Measurements from ENCODE around the gene ALK. TPM values are rescaled to one million over a fixed set of nuclear protein-coding genes. Genes with fewer than 3 reads are reported as not detected.

Gene ALK
- polyA plus RNA-seq, 2 of the 4 experiments (the other 2 are of a cell fraction), result not detected

- H3K4me2 ChIP-seq, result no peak overlapping the region
- H3K9me3 ChIP-seq, result no peaks in the 10 kb centered on the region
- FAIRE-seq (no peak), DNase-seq (ENCODE audit: low read depth in 1 of 2, low spot score in 1 of 2) (no peak), ATAC-seq (no peak)
- ChIA-PET CTCF (interaction anchor here (1.1 kb wide), 1 partner anchor 31 kb away, joined by 5 read pairs; no protein-coding TSS in a partner anchor), POLR2A (no interaction called here)
- WGBS (ENCODE audit: missing lambda C conversion rate), result 47% methylated on average over 3 of the region's 3 CpGs
- peaks cover 13% of the 10 kb centered on the region; the same call in 2 of the 3 replicates for H3K4me1 ChIP-seq
- TF ChIP-seq REST (IDR thresholded peaks at IDR 0.05), result no peak
- no peak for TF ChIP-seq ZC3H11A (IDR thresholded peaks at IDR 0.05)
- TF ChIP-seq RARB (CRISPR knock-in tag; IDR thresholded peaks at IDR 0.05), result no peak
- TF ChIP-seq FOSB (CRISPR knock-in tag; IDR thresholded peaks at IDR 0.05), result no peak
- TF ChIP-seq RAD21 (conservative IDR thresholded peaks at IDR 0.05 in 1 of 2, IDR thresholded peaks at IDR 0.05 in 1 of 2), result no peak
- no peak for TF ChIP-seq NFE2L2 (conservative IDR thresholded peaks at IDR 0.05; ENCODE audit: low read length)
- no peak for TF ChIP-seq NPAS2 (CRISPR knock-in tag; IDR thresholded peaks at IDR 0.05; ENCODE audit: borderline replicate concordance)
- no peak for TF ChIP-seq ZSCAN20 (CRISPR knock-in tag; IDR thresholded peaks at IDR 0.05)
- no peak for TF ChIP-seq KDM5A (IDR thresholded peaks at IDR 0.05)
- TF ChIP-seq BCL3 (IDR thresholded peaks at IDR 0.05), result no peak
- TF ChIP-seq SREBF2 (IDR thresholded peaks at IDR 0.05), result no peak
- TF ChIP-seq RFX5 (IDR thresholded peaks at IDR 0.05), result no peak
- no peak for TF ChIP-seq ZNF302 (CRISPR knock-in tag; IDR thresholded peaks at IDR 0.05)
- no peak for TF ChIP-seq HOXB13 (CRISPR knock-in tag; IDR thresholded peaks at IDR 0.05; ENCODE audit: low read depth)
- TF ChIP-seq RNF2 (IDR thresholded peaks at IDR 0.05; ENCODE audit: borderline replicate concordance, low read depth), result no peak
- TF ChIP-seq MAZ (IDR thresholded peaks at IDR 0.05; ENCODE audit: borderline replicate concordance, low read depth, low read length), result no peak
- TF ChIP-seq GATA3 (IDR thresholded peaks at IDR 0.05; ENCODE audit: borderline replicate concordance), result no peak
- no peak for TF ChIP-seq SMC3 (IDR thresholded peaks at IDR 0.05)
- no peak overlapping the region for H3K27ac ChIP-seq
- no peak overlapping the region for H3K4me3 ChIP-seq
Observed at GRCh38 chr2:29519338-29519925, 402.0 kb downstream of the ALK start.

- no peak for FAIRE-seq
- no peak for ATAC-seq
- CTCF ChIA-PET, result interaction anchor here (1.0 to 1.1 kb wide), 2 partner anchors 12 to 31 kb away, joined by 3 to 5 read pairs; no protein-coding TSS in a partner anchor
- POLR2A ChIA-PET, result no interaction called here
- Histone ChIP-seq H3K9me3 (no peaks in the 10 kb centered on the region), H3K4me3 (no peak overlapping the region), H3K27ac (no peak overlapping the region), H3K4me2 (no peak overlapping the region), H3K4me1 (peaks cover 13% of the 10 kb centered on the region; the same call in 2 of the 3 replicates)
- DNase-seq (ENCODE audit: low read depth in 1 of 2, low spot score in 1 of 2), result no peak
- WGBS (ENCODE audit: missing lambda C conversion rate), result 2% methylated on average over 1 of the region's 1 CpG
- no peak for TF ChIP-seq GATA3 (IDR thresholded peaks at IDR 0.05; ENCODE audit: borderline replicate concordance)
- TF ChIP-seq ZSCAN20 (CRISPR knock-in tag; IDR thresholded peaks at IDR 0.05), result no peak
- no peak for TF ChIP-seq ZC3H11A (IDR thresholded peaks at IDR 0.05)
- no peak for TF ChIP-seq BCL3 (IDR thresholded peaks at IDR 0.05)
- no peak for TF ChIP-seq SMC3 (IDR thresholded peaks at IDR 0.05)
- no peak for TF ChIP-seq HOXB13 (CRISPR knock-in tag; IDR thresholded peaks at IDR 0.05; ENCODE audit: low read depth)
- TF ChIP-seq MAX (IDR thresholded peaks at IDR 0.05), result no peak
- no peak for TF ChIP-seq POLR2AphosphoS2 (conservative IDR thresholded peaks at IDR 0.05; ENCODE audit: low read length)
- no peak for TF ChIP-seq HMGXB4 (CRISPR knock-in tag; IDR thresholded peaks at IDR 0.05; ENCODE audit: borderline replicate concordance)
- no peak for TF ChIP-seq FOSB (CRISPR knock-in tag; IDR thresholded peaks at IDR 0.05)
- no peak for TF ChIP-seq EP300 (IDR thresholded peaks at IDR 0.05)
- TF ChIP-seq JUNB (IDR thresholded peaks at IDR 0.05), result no peak
- no peak for TF ChIP-seq CEBPB (IDR thresholded peaks at IDR 0.05)
- TF ChIP-seq BHLHE40 (IDR thresholded peaks at IDR 0.05; ENCODE audit: low read depth, low read length), result no peak
- no peak for TF ChIP-seq HOXA7 (CRISPR knock-in tag; IDR thresholded peaks at IDR 0.05)
- no peak for TF ChIP-seq USF2 (IDR thresholded peaks at IDR 0.05)
Observed at GRCh38 chr2:29518646-29519337, 402.6 kb downstream of the ALK start.

Data from A549 (cell line).